GM03348 (cell line): ENCODE results near the gene HSF2.
A peak's percentile ranks its signal among the peaks of the same experiment; 100 is the strongest.
"Not testable (repeated sequence)": the region's sequence is repeated elsewhere in the genome, so short reads cannot be mapped to it uniquely, and the experiment has no call there.

ENCODE experiments used
- DNase-seq: peaks from one replicate; pipeline ENCODE4 v3.0.0; 2012; ENCODE audit warnings: low spot score

HSF2 gene

DNA sequence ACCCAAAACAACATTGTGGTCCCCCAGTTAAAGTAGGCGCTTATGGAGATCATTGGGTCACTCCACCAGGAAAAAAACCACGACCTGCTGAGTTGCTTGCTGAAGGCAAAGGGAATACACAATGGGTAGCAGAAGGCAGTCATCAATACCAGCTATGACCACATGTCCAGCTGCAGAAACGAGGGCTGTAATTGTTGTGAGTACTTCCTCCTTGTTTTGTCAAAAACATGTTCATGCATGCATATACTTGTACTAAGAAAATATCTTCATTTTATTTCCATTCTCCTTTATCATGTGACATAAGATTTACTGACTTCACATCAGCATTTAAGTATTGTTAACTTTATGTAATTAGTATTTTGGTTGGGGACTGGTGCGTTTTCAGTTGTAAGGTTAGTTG, 55.2 kb downstream of the HSF2 start:
- no peak for DNase-seq

DNA sequence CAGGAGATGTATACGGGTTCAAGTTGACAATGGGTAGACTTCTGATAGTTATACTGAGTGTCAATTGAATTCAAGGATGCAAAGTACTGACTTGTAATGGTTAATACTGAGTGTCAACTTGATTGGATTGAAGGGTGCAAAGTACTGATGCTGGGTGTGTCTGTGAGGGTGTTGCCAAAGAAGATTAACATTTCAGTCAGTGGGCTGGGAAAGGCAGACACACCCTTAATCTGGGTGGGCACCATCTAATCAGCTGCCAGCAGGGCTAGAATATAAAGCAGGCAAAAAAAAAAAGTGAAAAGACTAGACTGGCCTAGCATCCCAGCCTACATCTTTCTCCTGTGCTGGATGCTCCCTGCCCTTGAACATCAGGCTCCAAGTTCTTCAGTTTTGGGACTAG, 55.7 kb downstream of the HSF2 start:
- DNase-seq = not testable (repeated sequence)

GRCh38 chr6:122458087-122458486, 58.6 kb downstream of the HSF2 start:
- no peak for DNase-seq

- DNase-seq = no peak
Observed at GRCh38 chr6:122459240-122459639, 59.8 kb downstream of the HSF2 start.

DNA sequence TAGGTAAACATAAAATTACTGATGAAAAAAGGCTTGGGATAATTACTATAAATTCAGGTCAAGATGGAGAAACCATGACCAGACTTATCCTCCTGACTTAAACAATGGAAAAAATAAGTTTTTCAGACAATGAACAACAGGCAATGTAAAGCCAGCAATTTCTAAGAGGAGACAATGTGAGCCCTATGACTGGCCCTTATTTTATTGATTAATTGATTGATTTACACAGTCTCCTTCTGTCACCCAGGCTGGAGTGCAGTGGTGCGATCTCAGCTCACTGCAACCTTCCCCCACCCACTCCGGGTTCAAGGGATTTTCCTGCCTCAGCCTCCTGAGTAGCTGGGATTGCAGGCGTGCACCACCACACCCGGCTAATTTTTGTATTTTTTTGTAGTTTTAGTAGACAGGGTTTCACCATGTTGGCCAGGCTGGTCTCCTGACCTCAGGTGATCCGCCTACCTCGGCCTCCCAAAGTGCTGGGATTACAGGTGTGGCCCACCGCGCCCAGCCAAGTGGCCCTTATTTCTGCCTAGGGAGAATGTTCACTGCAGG, 60.5 kb downstream of the HSF2 start:
- DNase-seq = not testable (repeated sequence)

DNA sequence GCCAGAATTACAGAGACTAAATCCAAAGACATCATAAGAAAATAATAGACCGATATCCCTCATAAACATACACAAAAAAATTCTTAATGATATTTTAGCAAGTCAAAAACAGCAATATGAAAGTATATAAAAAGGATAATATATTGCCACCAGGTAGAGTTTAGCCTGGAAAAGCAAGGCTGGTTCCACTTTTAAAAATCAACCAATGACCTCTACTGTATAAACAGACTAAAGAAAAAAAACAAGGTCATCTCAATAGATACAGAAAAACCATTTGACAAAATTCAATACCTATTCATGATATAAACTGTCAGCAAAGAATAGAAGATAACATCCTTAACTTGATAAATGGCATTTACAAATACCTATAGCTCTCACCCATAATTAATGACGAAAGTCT, 62.4 kb downstream of the HSF2 start:
- no peak for DNase-seq

DNA sequence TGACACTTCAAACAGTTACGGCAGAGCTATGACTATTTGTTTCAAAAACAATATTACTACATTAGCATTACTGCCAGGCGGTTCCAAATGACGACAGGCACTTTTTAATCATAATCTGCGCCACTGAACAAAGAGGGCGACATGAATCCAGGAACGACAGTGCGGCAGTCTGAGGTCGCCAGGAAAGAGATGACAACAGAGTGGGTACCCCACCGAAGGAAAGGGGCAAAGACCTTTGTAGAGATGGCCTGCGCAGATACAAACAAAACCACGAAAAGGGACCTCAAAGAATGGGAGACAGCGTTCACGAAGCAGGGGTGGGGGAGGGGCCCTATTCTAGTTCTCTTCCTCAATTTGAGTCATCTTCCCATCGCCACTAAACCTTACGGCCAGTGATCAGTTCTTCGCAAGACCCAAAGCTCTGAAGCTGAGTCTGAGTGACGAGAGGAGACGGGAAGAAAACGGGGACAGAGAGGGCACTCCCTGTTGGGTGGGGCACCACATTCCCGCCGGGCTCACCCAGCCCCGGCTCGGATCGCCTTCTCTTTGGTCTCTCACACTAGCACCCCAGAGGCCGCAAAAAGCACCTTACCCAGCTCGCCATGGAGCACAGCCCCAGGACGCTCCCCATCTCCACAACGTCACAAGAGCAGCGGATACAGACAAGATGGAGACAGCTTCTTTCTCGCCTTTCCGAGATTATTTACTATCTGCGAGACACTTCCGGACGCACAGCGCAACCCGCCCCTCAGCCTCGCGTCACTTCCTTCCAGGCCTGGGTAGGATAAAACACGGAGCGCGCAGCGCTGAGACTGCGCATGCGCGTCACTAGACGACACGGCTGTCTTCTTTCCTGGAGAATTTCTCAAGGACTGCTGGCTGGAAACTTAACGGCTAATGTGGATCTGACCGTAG, 71.9 kb downstream of the HSF2 start, which contains the start of gene SERINC1:
Gene SERINC1 (minus strand): TSS at position 701 of the 915 bp plus-strand sequence. CDS start 70 bp downstream, at position 631.
- peak; percentile 95 for DNase-seq

DNA sequence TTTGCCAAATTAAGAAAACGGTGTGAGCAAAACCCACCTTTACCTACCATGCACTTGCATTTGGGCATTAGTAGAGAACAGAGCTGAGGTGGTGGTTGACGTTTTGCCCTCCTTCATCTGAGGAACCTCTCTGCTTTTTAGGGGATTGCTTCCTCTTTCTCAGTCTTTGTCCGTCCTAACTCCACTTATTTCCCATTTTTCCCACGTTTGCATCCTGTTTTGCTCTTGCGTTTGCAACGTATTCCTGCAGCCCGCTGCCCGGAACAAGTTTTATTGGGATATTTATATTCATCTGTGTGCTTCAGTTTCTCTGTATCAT, 72.5 kb downstream of the HSF2 start:
- no peak for DNase-seq

GRCh38 chr6:122476131-122476530, 76.7 kb downstream of the HSF2 start:
- DNase-seq = peak; percentile 39

- DNase-seq = no peak
Observed at GRCh38 chr6:122482750-122483080, 83.3 kb downstream of the HSF2 start.
